Measurements from ENCODE around the gene ZFHX2.
A peak's percentile ranks its signal among the peaks of the same experiment; 100 is the strongest.
"Not testable (repeated sequence)": the region's sequence is repeated elsewhere in the genome, so short reads cannot be mapped to it uniquely, and the experiment has no call there.

The ZFHX2 gene

DNA sequence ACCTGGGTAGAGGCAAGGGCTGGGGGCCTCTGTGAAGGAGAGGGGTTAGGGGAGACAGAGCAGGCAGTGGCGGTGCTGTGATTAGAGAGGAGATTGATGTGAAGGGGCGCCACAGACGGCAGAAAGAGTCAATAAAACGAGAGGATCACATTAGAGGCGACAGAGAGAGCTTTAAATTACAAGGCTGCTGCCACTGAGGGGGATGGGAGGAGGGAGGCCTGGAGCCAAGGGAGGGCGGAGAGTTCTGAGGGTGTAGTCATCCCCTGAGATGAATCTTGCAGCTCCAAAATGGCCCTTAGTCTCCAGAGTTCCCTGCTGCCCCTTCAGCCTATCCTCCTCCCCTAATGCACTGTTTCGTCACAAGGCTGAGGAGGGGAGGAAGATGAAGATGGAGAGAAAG lies 12.8 kb downstream of the ZFHX2 start:
- peak; percentile 47 for DNase-seq

- no peak for DNase-seq
Measured at GRCh38 chr14:23538050-23538718, 13.4 kb downstream of the ZFHX2 start.

- peak; percentile 22 for DNase-seq
Measured at GRCh38 chr14:23537351-23538049, 14.1 kb downstream of the ZFHX2 start.

DNA sequence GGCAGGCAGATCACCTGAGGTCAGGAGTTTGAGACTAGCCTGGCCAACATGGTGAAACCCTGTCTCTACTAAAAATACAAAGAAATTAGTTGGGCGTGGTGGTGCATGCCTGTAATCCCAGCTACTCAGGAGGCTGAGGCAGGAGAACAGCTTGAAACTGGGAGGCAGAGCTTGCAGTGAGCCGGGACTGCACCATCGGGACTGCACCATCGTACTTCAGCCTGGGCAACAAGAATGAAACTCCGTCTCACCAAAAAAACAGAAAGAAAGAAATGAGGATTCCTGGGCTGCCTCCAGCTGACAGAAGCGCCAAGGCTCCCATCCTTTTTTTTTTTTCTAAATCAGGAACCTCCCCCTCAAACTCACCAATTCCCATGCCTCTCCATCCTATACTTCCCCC lies 14.7 kb downstream of the ZFHX2 start:
- not testable (repeated sequence) for DNase-seq

DNA sequence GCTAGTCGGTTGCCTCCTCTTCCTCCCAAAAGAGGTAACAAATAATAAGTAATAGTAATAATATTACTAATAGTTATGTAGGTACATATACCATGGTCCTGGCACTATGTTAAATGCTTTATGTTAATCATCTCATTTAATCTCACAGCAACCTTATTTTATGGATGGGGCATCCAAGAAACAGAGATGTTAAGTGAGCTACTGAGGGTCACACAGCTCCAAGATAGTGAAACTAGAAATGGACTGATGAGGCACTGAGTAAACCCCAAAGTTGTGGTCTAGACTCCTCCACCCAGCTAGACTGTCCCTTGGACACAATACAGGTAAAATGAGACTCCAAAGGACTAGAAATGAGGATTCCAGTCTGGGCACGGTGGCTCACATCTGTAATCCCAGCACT lies 15.1 kb downstream of the ZFHX2 start:
- DNase-seq, result no peak

GRCh38 chr14:23535943-23536342 lies 15.6 kb downstream of the ZFHX2 start:
- no peak for DNase-seq

GRCh38 chr14:23533652-23534435 lies 17.7 kb downstream of the ZFHX2 start:
- no peak for DNase-seq

- no peak for DNase-seq
Measured at GRCh38 chr14:23532658-23533057, 18.9 kb downstream of the ZFHX2 start.

- no peak for DNase-seq
Measured at GRCh38 chr14:23531391-23531790, 20.2 kb downstream of the ZFHX2 start.

GRCh38 chr14:23530375-23531055 lies 21.1 kb downstream of the ZFHX2 start:
- peak; percentile 19 for DNase-seq

DNA sequence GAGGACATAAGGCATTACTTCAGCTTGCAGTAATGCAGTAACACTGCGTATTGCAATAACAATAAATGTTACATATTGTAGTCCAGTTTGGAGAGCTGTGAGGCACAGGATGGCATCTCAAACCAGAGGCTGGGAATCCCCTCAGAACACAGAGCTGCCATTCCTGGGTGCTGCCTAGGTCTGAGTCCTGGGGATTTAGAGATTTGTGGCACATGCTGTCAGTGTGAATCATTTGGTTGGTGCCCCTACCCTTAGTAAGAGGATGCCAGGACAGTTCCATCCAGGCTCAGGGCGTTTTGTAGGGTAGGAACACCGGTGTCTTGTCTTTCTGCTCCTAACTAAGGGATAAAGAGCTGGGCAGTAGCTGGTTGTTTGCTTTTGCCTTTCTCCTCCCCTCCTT lies 22.5 kb downstream of the ZFHX2 start:
- no peak for DNase-seq

GRCh38 chr14:23528555-23528954 lies 23.0 kb downstream of the ZFHX2 start:
- no peak for DNase-seq

GRCh38 chr14:23525611-23526010 lies 26.0 kb downstream of the ZFHX2 start:
- DNase-seq, result no peak

GRCh38 chr14:23524954-23525353 lies 26.6 kb downstream of the ZFHX2 start:
- no peak for DNase-seq

GRCh38 chr14:23523229-23524016 lies 28.1 kb downstream of the ZFHX2 start:
- no peak for DNase-seq

GRCh38 chr14:23522643-23523198 lies 28.8 kb downstream of the ZFHX2 start:
- DNase-seq, result no peak

DNA sequence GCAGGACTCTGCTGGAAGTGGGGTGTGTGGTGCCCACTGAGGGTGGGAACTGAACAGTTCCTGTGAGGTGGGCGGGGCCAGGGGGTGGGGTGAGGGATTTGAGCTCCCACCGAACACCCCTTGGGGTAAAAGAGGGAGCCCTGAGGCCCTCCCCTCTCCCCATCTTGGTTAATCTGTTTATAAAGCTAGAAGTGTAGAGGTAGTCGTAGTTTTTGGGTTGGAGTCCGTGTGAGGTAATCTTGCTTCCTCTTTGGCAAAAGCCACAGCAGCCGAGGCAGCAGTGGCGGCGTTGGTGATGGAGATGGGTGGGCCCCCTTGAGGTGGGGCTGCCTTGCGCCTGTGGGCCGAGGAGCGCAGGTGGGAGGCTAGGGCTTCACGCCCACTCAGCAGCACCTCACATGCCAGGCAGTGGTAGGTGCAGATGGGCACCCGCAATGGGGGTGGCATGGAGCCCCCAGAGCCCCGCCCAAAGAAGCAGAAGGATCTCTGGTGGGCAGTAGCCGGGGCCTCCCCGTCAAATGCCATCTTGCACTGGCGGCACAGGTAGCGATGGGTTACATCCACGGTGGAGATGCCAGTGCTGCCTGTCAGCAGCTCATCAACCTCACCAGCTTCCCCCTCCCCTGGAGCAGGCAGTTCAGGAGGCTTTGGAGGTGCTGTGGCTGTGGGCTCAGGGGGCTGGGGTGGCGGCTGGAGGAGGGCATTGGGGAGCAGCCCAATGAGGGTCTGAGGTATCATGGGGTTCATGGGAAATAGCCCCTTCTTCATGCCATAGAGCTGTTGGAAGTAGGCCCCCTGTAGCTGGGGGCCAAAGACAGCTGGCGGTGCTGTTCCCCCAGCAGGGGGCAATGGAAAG lies 29.6 kb downstream of the ZFHX2 start:
- no peak for DNase-seq

- DNase-seq, result no peak
Measured at GRCh38 chr14:23520899-23521533, 30.5 kb downstream of the ZFHX2 start.

DNA sequence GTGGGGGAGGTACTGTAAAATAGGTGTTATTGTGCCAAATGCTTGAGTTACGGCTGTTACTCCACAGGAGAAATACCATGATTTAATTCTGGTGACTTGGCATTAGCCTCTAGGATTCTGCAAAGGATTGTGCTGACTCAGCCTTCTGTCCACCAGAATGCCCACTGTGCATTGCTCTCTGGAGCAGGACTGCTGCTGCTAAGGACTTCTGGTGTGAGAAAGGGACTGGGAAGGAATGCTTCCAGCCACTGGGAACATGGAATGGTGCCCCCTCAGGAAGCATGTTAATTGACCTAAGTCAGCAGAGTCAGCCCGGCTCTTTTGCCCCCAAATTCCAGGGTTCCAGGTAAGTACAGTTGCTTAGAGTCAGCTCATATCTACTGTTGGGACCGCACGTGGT lies 32.9 kb downstream of the ZFHX2 start:
- no peak for DNase-seq

DNA sequence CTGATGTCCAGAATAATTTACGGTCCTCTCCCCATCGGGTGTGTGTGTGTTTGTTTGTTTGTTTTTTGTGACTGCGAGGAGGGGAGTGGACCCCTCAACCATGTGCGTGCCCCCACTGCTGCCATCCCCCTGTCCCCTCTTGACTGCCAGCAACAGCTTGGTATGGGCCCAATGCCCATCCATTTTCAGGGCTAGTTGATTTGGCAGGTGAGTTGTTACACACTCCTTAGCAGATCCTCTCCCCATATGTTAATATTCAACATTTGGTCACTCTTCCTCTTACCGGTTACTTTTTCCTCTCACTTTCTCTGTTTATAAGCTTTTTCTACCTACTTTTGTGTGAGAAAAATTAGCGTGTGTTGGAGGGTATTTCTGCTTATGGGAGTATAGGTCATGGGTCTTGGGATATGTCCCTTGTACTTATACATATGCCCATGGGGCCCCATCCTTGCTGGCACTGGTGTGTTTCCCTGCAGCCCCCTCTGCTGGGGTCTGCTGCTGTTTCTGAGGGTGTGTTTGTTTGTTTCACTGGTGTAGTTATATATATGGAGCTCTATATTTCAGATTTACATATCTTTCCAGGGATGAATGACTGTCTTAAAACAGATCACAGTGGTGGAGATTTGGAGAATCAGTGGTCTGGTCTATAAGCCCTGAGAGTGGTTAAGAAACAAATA lies 33.8 kb downstream of the ZFHX2 start:
- DNase-seq, result no peak

Measured in HCEC 1CT (cell line).